ENCODE measurements around the gene FAM222B.
A peak's percentile ranks its signal among the peaks of the same experiment; 100 is the strongest.

The FAM222B gene

DNA sequence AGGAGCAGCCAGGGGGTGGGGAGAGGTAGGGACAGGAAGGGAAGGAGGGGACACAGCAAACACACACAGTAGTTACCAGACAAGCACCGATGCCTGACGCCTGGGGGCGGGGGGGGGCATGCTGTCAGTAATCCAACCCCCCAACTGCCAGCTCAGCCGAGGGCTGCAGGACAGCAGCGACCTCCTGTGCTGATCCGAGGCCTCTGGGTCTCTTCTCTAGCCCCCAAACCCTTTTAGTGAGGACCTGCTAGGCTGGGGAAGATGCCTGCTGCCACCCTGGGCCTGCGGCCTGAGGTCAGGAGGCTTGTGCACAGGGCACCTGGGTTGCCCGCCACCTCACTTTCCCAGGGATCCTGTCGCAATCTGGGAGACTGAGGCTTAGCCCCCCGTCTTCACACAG lies 43.4 kb upstream of the FAM222B start:
- CTCF ChIA-PET = no interaction called here
- POLR2A ChIA-PET (ENCODE audit: low non-redundant PET) = interaction anchor here (0.6 kb wide), 1 partner anchor 60 kb away, joined by 3 read pairs; no protein-coding TSS in a partner anchor
- H3K27ac ChIP-seq = peak overlapping the region; percentile 54
- TF ChIP-seq, protein P1, sequence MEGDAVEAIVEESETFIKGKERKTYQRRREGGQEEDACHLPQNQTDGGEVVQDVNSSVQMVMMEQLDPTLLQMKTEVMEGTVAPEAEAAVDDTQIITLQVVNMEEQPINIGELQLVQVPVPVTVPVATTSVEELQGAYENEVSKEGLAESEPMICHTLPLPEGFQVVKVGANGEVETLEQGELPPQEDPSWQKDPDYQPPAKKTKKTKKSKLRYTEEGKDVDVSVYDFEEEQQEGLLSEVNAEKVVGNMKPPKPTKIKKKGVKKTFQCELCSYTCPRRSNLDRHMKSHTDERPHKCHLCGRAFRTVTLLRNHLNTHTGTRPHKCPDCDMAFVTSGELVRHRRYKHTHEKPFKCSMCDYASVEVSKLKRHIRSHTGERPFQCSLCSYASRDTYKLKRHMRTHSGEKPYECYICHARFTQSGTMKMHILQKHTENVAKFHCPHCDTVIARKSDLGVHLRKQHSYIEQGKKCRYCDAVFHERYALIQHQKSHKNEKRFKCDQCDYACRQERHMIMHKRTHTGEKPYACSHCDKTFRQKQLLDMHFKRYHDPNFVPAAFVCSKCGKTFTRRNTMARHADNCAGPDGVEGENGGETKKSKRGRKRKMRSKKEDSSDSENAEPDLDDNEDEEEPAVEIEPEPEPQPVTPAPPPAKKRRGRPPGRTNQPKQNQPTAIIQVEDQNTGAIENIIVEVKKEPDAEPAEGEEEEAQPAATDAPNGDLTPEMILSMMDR (conservative IDR thresholded peaks at IDR 0.05; ENCODE audit: low read depth) = no peak
- DNase-seq (ENCODE audit: low spot score) = no peak

DNA sequence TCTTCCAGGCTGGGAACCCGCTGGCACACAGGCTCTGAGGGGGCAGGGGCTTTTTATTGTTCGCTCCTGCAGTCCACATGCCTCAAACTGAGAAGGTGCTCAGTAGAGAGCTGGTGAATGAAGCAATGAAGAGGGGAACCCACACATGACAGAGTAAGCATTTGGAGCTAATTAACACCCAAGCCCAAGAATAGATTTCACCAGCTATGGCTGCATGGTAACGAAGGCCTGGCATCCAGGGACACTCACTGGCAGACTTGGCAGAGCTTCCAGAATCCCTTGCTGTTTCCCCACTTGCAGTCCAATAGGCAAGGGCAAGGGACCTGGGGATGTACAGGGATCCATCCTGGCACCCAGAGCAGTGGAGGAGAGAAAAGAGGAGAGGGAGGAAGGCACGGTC lies 42.8 kb upstream of the FAM222B start:
- POLR2A ChIA-PET (ENCODE audit: low non-redundant PET) = no interaction called here
- CTCF ChIA-PET = no interaction called here
- peak overlapping the region; percentile 54 for H3K27ac ChIP-seq
- TF ChIP-seq, protein P1 (conservative IDR thresholded peaks at IDR 0.05; ENCODE audit: low read depth) = no peak
- no peak for DNase-seq (ENCODE audit: low spot score)

- DNase-seq (ENCODE audit: low spot score) = no peak
- CTCF ChIA-PET = no interaction called here
- TF ChIP-seq, protein P1 (conservative IDR thresholded peaks at IDR 0.05; ENCODE audit: low read depth) = no peak
- POLR2A ChIA-PET (ENCODE audit: low non-redundant PET) = no interaction called here
- H3K27ac ChIP-seq = peak overlapping the region; percentile 54
These were observed 41.5 kb upstream of the FAM222B start for GRCh38 chr17:28883967-28884702.

DNA sequence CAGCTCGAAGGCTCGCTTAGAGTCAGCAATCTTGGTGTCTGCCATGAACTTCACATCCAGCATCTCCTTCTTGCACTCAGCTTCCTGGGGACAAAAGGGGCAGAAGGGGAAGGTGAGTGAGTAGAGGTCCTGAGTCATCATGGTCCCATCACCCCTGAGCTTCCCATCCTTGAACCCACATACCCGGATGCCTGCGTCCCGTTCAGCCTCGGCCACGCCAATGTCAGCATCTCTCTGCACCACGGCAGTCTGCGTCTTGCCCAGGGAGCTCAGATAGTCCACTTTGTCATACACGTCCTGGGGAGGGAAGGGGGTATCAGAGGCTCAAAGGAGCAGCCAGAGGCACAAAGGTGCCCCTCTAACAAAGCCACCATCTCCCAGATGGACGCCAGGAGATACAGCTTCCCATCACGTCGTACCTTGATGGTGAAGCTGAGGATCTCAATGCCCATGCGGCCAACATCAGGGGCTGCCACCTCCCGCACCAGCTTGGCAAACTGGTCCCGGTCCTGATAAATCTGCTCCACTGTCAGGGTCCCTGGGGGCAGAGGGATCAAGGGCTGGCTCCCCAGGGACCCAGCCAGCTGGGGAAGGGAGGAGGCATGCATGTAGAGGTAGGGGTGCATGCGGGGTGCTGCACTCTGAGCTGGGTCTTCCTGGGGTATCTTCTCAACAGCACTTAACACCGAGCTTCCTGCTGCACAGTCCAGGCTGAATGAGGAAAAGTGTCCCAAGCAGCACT lies 39.7 kb upstream of the FAM222B start:
- ChIA-PET CTCF (interaction anchor here (0.6 to 1.0 kb wide), 2 partner anchors 14 to 207 kb away, joined by 3 read pairs; no protein-coding TSS in a partner anchor), POLR2A (ENCODE audit: low non-redundant PET) (no interaction called here)
- H3K27ac ChIP-seq = peak overlapping the region; percentile 54
- no peak for DNase-seq (ENCODE audit: low spot score)
- TF ChIP-seq, protein P1 (conservative IDR thresholded peaks at IDR 0.05; ENCODE audit: low read depth) = no peak

DNA sequence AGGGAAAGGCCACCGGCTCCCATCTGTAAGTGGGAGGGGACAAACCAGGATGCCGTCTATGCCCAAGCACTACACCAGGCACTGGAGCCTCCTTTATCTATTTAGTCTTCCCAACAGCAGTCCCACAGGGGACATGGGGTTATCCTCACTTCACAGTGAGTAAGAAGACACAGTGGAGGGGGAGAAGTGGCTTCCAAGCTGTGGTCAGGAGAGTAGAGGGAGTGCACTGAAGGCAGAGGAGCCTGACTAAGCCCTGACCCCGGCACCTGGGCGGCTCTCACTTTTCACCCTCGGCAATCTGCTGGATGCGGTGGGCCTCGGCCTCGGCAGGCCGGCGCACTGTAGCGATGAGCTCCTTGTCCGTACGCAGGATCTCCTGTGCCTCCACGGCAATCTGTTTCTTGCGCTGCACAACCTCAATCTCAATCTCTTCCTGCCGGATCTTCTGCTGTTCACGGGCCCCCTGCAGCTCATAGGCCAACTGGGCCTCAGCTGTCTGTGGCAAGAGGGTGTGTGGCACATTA lies 39.0 kb upstream of the FAM222B start:
- no peak for DNase-seq (ENCODE audit: low spot score)
- TF ChIP-seq, protein P1 (conservative IDR thresholded peaks at IDR 0.05; ENCODE audit: low read depth) = no peak
- ChIA-PET CTCF (interaction anchor here (0.6 to 1.0 kb wide), 2 partner anchors 15 to 207 kb away, joined by 3 read pairs; no protein-coding TSS in a partner anchor), POLR2A (ENCODE audit: low non-redundant PET) (no interaction called here)
- H3K27ac ChIP-seq = peak overlapping the region; percentile 54

- TF ChIP-seq, protein P1 (conservative IDR thresholded peaks at IDR 0.05; ENCODE audit: low read depth) = no peak
- CTCF ChIA-PET = no interaction called here
- DNase-seq (ENCODE audit: low spot score) = no peak
- POLR2A ChIA-PET (ENCODE audit: low non-redundant PET) = no interaction called here
- peak overlapping the region; percentile 54 for H3K27ac ChIP-seq
These were observed 38.0 kb upstream of the FAM222B start for GRCh38 chr17:28880572-28880945.
